ENCODE results near the gene SIK3. TPM values are rescaled to one million over a fixed set of nuclear protein-coding genes. Genes with fewer than 3 reads are reported as not detected.

SIK3 gene
- polyA plus RNA-seq, 3 donors from 2014 or later, result 3.7 to 26.2 (median 16.5) TPM

- no peaks in the 10 kb centered on the region for H3K27me3 Mint-ChIP-seq (ENCODE audit: low read depth in 3 of 3)
- no peaks in the 10 kb centered on the region for H3K36me3 Mint-ChIP-seq
- no peak for DNase-seq
- peaks cover 25 to 48% of the 10 kb centered on the region in 2 donors for H3K4me1 Mint-ChIP-seq
- H3K27ac Mint-ChIP-seq, result no peak overlapping the region
- no peaks in the 10 kb centered on the region for H3K9me3 Mint-ChIP-seq
- no peak overlapping the region for H3K4me3 Mint-ChIP-seq
Measured at GRCh38 chr11:116970485-116971292, 127.5 kb downstream of the SIK3 start.

- Mint-ChIP-seq H3K27me3 (ENCODE audit: low read depth in 3 of 3) (peaks cover 0 to 3% (median 0%) of the 10 kb centered on the region in 3 donors), H3K9me3 (no peaks in the 10 kb centered on the region), H3K4me3 (no peak overlapping the region), H3K4me1 (peaks cover 24 to 48% of the 10 kb centered on the region in 2 donors), H3K27ac (peak overlapping the region in 5 of 6 donors; percentile 6 to 78 (median 42)), H3K36me3 (no peaks in the 10 kb centered on the region)
- DNase-seq, result no peak
Measured at GRCh38 chr11:116969694-116970093, 128.5 kb downstream of the SIK3 start.

GRCh38 chr11:116964269-116964668 lies 134.0 kb downstream of the SIK3 start:
- peaks cover 0 to 3% (median 2%) of the 10 kb centered on the region in 3 donors for H3K27me3 Mint-ChIP-seq (ENCODE audit: low read depth in 3 of 3)
- no peak for DNase-seq
- peaks cover 24 to 47% of the 10 kb centered on the region in 2 donors for H3K4me1 Mint-ChIP-seq
- H3K27ac Mint-ChIP-seq, result no peak overlapping the region
- no peak overlapping the region for H3K4me3 Mint-ChIP-seq
- H3K9me3 Mint-ChIP-seq, result no peaks in the 10 kb centered on the region
- H3K36me3 Mint-ChIP-seq, result no peaks in the 10 kb centered on the region

- DNase-seq, result no peak
- H3K4me3 Mint-ChIP-seq, result no peak overlapping the region
- H3K27ac Mint-ChIP-seq, result no peak overlapping the region
- no peaks in the 10 kb centered on the region for H3K9me3 Mint-ChIP-seq
- peaks cover 25 to 45% of the 10 kb centered on the region in 2 donors for H3K4me1 Mint-ChIP-seq
- H3K27me3 Mint-ChIP-seq (ENCODE audit: low read depth in 3 of 3), result peaks cover 0 to 3% (median 2%) of the 10 kb centered on the region in 3 donors
- no peaks in the 10 kb centered on the region for H3K36me3 Mint-ChIP-seq
Measured at GRCh38 chr11:116963813-116964212, 134.4 kb downstream of the SIK3 start.

GRCh38 chr11:116962108-116962507 lies 136.1 kb downstream of the SIK3 start:
- DNase-seq, result no peak
- Mint-ChIP-seq H3K4me3 (no peak overlapping the region), H3K4me1 (peaks cover 26 to 52% of the 10 kb centered on the region in 2 donors), H3K27ac (peak overlapping the region in 2 of 6 donors; percentile 28 to 46), H3K9me3 (no peaks in the 10 kb centered on the region), H3K27me3 (ENCODE audit: low read depth in 3 of 3) (peaks cover 0 to 4% (median 2%) of the 10 kb centered on the region in 3 donors), H3K36me3 (peaks cover 0 to 4% (median 0%) of the 10 kb centered on the region in 3 donors)

GRCh38 chr11:116960930-116961329 lies 137.3 kb downstream of the SIK3 start:
- Mint-ChIP-seq H3K27me3 (ENCODE audit: low read depth in 3 of 3) (peaks cover 0 to 4% (median 2%) of the 10 kb centered on the region in 3 donors), H3K36me3 (peaks cover 0 to 12% (median 0%) of the 10 kb centered on the region in 3 donors), H3K4me3 (no peak overlapping the region), H3K9me3 (no peaks in the 10 kb centered on the region), H3K4me1 (peaks cover 36 to 63% of the 10 kb centered on the region in 2 donors), H3K27ac (peak overlapping the region in 3 of 6 donors; percentile 27 to 71 (median 67))
- no peak for DNase-seq

GRCh38 chr11:116958246-116958645 lies 140.0 kb downstream of the SIK3 start:
- no peak for DNase-seq
- Mint-ChIP-seq H3K4me3 (no peak overlapping the region), H3K9me3 (no peaks in the 10 kb centered on the region), H3K4me1 (peaks cover 56 to 83% of the 10 kb centered on the region in 2 donors), H3K27me3 (ENCODE audit: low read depth in 3 of 3) (peaks cover 0 to 6% (median 2%) of the 10 kb centered on the region in 3 donors), H3K27ac (peak overlapping the region in 4 of 6 donors; percentile 20 to 82 (median 42)), H3K36me3 (peaks cover 0 to 12% (median 0%) of the 10 kb centered on the region in 3 donors)

- peak overlapping the region; percentile 81 to 92 (median 90) for H3K27ac Mint-ChIP-seq
- H3K9me3 Mint-ChIP-seq, result no peaks in the 10 kb centered on the region
- peaks cover 63 to 82% of the 10 kb centered on the region in 2 donors for H3K4me1 Mint-ChIP-seq
- DNase-seq, result no peak
- peaks cover 1 to 12% (median 2%) of the 10 kb centered on the region in 3 donors for H3K36me3 Mint-ChIP-seq
- peaks cover 0 to 6% (median 2%) of the 10 kb centered on the region in 3 donors for H3K27me3 Mint-ChIP-seq (ENCODE audit: low read depth in 3 of 3)
- H3K4me3 Mint-ChIP-seq, result peak overlapping the region in 4 of 5 donors; percentile 5 to 56 (median 48)
Measured at GRCh38 chr11:116955949-116956348, 142.3 kb downstream of the SIK3 start.

GRCh38 chr11:116955548-116955947 lies 142.7 kb downstream of the SIK3 start:
- Mint-ChIP-seq H3K36me3 (peaks cover 5 to 12% (median 6%) of the 10 kb centered on the region in 3 donors), H3K9me3 (no peaks in the 10 kb centered on the region), H3K4me1 (peaks cover 59 to 78% of the 10 kb centered on the region in 2 donors), H3K4me3 (peak overlapping the region; percentile 5 to 56 (median 50)), H3K27me3 (ENCODE audit: low read depth in 3 of 3) (peaks cover 0 to 6% (median 2%) of the 10 kb centered on the region in 3 donors), H3K27ac (peak overlapping the region; percentile 81 to 92 (median 90))
- DNase-seq, result peak; percentile 21 to 36 (median 22)

- peak overlapping the region; percentile 81 to 97 (median 92) for H3K27ac Mint-ChIP-seq
- peaks cover 0 to 6% (median 0%) of the 10 kb centered on the region in 3 donors for H3K27me3 Mint-ChIP-seq (ENCODE audit: low read depth in 3 of 3)
- H3K36me3 Mint-ChIP-seq, result peaks cover 14 to 23% (median 18%) of the 10 kb centered on the region in 3 donors
- DNase-seq, result peak; percentile 45 to 60 (median 59)
- H3K4me3 Mint-ChIP-seq, result peak overlapping the region; percentile 55 to 65 (median 58)
- H3K9me3 Mint-ChIP-seq, result no peaks in the 10 kb centered on the region
- peaks cover 52 to 68% of the 10 kb centered on the region in 2 donors for H3K4me1 Mint-ChIP-seq
Measured at GRCh38 chr11:116953530-116954285, 144.5 kb downstream of the SIK3 start.

- DNase-seq, result no peak
- Mint-ChIP-seq H3K4me1 (peaks cover 44 to 48% of the 10 kb centered on the region in 2 donors), H3K4me3 (no peak overlapping the region), H3K27me3 (ENCODE audit: low read depth in 3 of 3) (peaks cover 0 to 6% (median 0%) of the 10 kb centered on the region in 3 donors), H3K9me3 (no peaks in the 10 kb centered on the region), H3K36me3 (peaks cover 19 to 22% (median 21%) of the 10 kb centered on the region in 3 donors), H3K27ac (peak overlapping the region in 4 of 6 donors; percentile 36 to 97 (median 88))
Measured at GRCh38 chr11:116951762-116952161, 146.5 kb downstream of the SIK3 start.

GRCh38 chr11:116950210-116950609 lies 148.0 kb downstream of the SIK3 start:
- Mint-ChIP-seq H3K27me3 (ENCODE audit: low read depth in 3 of 3) (peaks cover 0 to 2% (median 2%) of the 10 kb centered on the region in 3 donors), H3K9me3 (no peaks in the 10 kb centered on the region), H3K4me1 (peaks cover 42 to 46% of the 10 kb centered on the region in 2 donors), H3K36me3 (peaks cover 21 to 25% (median 22%) of the 10 kb centered on the region in 3 donors), H3K4me3 (no peak overlapping the region), H3K27ac (peak overlapping the region in 2 of 6 donors; percentile 14 to 44)
- no peak for DNase-seq

- no peak for DNase-seq
- Mint-ChIP-seq H3K36me3 (peaks cover 24 to 29% (median 25%) of the 10 kb centered on the region in 3 donors), H3K27me3 (ENCODE audit: low read depth in 3 of 3) (peaks cover 0 to 2% (median 2%) of the 10 kb centered on the region in 3 donors), H3K9me3 (no peaks in the 10 kb centered on the region), H3K27ac (peak overlapping the region in 3 of 6 donors; percentile 3 to 27 (median 14)), H3K4me1 (peaks cover 28 to 29% of the 10 kb centered on the region in 2 donors), H3K4me3 (peak overlapping the region in 1 of 5 donors; percentile 18)
Measured at GRCh38 chr11:116948391-116948790, 149.8 kb downstream of the SIK3 start.

Data from immature natural killer cell (primary cell).